ENCODE results near the gene GPR22. TPM values are rescaled to one million over a fixed set of nuclear protein-coding genes. Genes with fewer than 3 reads are reported as not detected.

The GPR22 gene, protein sequence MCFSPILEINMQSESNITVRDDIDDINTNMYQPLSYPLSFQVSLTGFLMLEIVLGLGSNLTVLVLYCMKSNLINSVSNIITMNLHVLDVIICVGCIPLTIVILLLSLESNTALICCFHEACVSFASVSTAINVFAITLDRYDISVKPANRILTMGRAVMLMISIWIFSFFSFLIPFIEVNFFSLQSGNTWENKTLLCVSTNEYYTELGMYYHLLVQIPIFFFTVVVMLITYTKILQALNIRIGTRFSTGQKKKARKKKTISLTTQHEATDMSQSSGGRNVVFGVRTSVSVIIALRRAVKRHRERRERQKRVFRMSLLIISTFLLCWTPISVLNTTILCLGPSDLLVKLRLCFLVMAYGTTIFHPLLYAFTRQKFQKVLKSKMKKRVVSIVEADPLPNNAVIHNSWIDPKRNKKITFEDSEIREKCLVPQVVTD
- total RNA-seq = not detected

DNA sequence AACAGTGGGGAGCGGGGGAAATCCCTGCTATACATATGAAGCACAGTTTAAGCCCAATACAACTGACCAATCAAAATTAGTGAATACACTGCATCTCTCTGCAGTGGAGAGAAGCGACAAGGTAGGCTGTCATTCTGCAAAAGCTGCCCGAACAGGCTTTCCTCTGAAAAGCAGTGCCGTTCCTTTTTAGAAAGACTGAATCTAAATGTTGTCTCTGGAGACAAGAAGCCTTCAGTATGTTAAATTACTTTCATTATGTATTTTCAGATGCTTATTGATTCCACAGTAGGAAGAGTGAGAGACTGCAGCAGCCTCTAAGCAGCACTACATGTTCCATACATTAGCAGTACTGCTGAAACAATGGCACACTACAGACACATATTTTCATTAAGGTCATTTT is at the start of gene GPR22:
TSS of gene GPR22 (plus strand) at position 129 of the 400 bp plus-strand sequence. CDS start 4,004 bp downstream, outside the sequence.
- H3K9me3 ChIP-seq = no peaks in the 10 kb centered on the region
- peaks cover 0 to 3% (median 0%) of the 10 kb centered on the region in 4 donors for H3K4me1 ChIP-seq
- no peaks in the 10 kb centered on the region for H3K36me3 ChIP-seq
- H3K27me3 ChIP-seq = no peaks in the 10 kb centered on the region
- 86 to 94% methylated on average over 4 of the region's 4 CpGs for WGBS, 2 donors
- DNase-seq (no peak), ATAC-seq (ENCODE audit: low FRiP score in 2 of 2) (no peak)
- TF ChIP-seq EP300 (IDR thresholded peaks at IDR 0.05) (no peak), POLR2A (IDR thresholded peaks at IDR 0.05) (no peak), POLR2AphosphoS5 (IDR thresholded peaks at IDR 0.05) (no peak)
- TF ChIP-seq, protein P1, sequence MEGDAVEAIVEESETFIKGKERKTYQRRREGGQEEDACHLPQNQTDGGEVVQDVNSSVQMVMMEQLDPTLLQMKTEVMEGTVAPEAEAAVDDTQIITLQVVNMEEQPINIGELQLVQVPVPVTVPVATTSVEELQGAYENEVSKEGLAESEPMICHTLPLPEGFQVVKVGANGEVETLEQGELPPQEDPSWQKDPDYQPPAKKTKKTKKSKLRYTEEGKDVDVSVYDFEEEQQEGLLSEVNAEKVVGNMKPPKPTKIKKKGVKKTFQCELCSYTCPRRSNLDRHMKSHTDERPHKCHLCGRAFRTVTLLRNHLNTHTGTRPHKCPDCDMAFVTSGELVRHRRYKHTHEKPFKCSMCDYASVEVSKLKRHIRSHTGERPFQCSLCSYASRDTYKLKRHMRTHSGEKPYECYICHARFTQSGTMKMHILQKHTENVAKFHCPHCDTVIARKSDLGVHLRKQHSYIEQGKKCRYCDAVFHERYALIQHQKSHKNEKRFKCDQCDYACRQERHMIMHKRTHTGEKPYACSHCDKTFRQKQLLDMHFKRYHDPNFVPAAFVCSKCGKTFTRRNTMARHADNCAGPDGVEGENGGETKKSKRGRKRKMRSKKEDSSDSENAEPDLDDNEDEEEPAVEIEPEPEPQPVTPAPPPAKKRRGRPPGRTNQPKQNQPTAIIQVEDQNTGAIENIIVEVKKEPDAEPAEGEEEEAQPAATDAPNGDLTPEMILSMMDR (IDR thresholded peaks at IDR 0.05) = no peak
- no peak within 1 kb of the TSS for H3K27ac ChIP-seq
- H3K4me3 ChIP-seq = no peak within 1 kb of the TSS

DNA sequence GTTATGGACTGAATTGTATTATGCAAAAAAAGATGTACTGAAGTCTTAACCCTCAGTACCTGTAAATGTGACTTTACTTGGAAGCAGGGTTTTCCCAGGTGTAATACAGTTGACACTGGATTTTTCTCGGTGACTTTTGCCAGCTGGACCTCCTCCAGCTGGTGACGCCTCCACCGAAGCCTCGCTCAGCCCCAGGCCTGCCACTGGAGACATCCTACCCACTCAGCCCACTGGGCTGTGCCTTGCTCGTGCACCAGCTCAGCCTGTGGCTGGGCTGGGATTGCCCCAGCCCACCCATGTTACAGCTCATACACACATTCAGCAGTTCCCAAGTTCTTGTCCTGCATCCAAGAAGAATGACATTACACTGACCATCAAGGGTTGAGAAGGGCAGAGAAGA is 42.4 kb upstream of the GPR22 start:
- H3K36me3 ChIP-seq = peaks cover 0 to 4% (median 0%) of the 10 kb centered on the region in 4 donors
- H3K4me3 ChIP-seq = no peak overlapping the region
- H3K9me3 ChIP-seq = no peaks in the 10 kb centered on the region
- DNase-seq (peak in 1 of 2 donors; percentile 43), ATAC-seq (ENCODE audit: low FRiP score in 2 of 2) (no peak)
- no peaks in the 10 kb centered on the region for H3K4me1 ChIP-seq
- TF ChIP-seq POLR2A (IDR thresholded peaks at IDR 0.05) = no peak
- TF ChIP-seq, protein P1 (IDR thresholded peaks at IDR 0.05) = no peak
- TF ChIP-seq POLR2AphosphoS5 (IDR thresholded peaks at IDR 0.05) = no peak
- TF ChIP-seq EP300 (IDR thresholded peaks at IDR 0.05) = no peak
- no peak overlapping the region for H3K27ac ChIP-seq
- no peaks in the 10 kb centered on the region for H3K27me3 ChIP-seq
- 90 to 92% methylated on average over 5 of the region's 5 CpGs for WGBS, 2 donors

DNA sequence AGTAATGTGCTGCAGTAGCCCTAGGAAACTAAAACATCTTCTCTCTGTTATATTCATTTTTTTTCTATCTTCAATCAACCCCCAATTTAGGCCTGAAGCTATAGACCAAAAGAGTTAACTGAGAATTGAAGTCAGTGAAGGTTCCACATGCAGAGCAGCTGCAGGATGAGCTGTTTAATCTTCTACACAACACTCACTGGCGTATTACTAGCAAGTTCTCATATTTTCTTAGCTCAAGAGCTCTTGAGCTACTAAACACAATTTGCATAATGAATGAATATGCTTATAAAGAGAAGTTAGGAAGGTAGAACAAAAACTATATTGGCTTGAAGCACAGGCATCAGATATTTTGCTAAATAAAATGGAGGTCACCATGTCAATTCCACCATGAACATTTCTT is 41.2 kb upstream of the GPR22 start:
- no peak for TF ChIP-seq POLR2A (IDR thresholded peaks at IDR 0.05)
- no peak for TF ChIP-seq EP300 (IDR thresholded peaks at IDR 0.05)
- TF ChIP-seq, protein P1 (IDR thresholded peaks at IDR 0.05) = no peak
- TF ChIP-seq POLR2AphosphoS5 (IDR thresholded peaks at IDR 0.05) = no peak
- 93 to 96% methylated on average over 1 of the region's 1 CpG for WGBS, 2 donors
- no peaks in the 10 kb centered on the region for H3K4me1 ChIP-seq
- H3K27ac ChIP-seq = no peak overlapping the region
- H3K36me3 ChIP-seq = peaks cover 0 to 4% (median 0%) of the 10 kb centered on the region in 4 donors
- H3K9me3 ChIP-seq = no peaks in the 10 kb centered on the region
- no peak overlapping the region for H3K4me3 ChIP-seq
- ATAC-seq (ENCODE audit: low FRiP score in 2 of 2) (no peak), DNase-seq (no peak)
- H3K27me3 ChIP-seq = no peaks in the 10 kb centered on the region

- H3K4me3 ChIP-seq = no peak overlapping the region
- no peak overlapping the region for H3K27ac ChIP-seq
- TF ChIP-seq POLR2AphosphoS5 (IDR thresholded peaks at IDR 0.05) (no peak), EP300 (IDR thresholded peaks at IDR 0.05) (no peak), POLR2A (IDR thresholded peaks at IDR 0.05) (no peak)
- TF ChIP-seq, protein P1 (IDR thresholded peaks at IDR 0.05) = no peak
- no peaks in the 10 kb centered on the region for H3K4me1 ChIP-seq
- no peaks in the 10 kb centered on the region for H3K27me3 ChIP-seq
- ATAC-seq (ENCODE audit: low FRiP score in 2 of 2) (no peak), DNase-seq (no peak)
- H3K36me3 ChIP-seq = peaks cover 0 to 4% (median 0%) of the 10 kb centered on the region in 4 donors
- H3K9me3 ChIP-seq = no peaks in the 10 kb centered on the region
These were observed 39.8 kb upstream of the GPR22 start for GRCh38 chr7:107430057-107430456.

Measured in upper lobe of left lung (tissue), 6 donors.